IPS DF 4.7 (cell line): ENCODE data around the gene SLC9A9.

Experiments used
- DNase-seq: peaks from one replicate; pipeline ENCODE4 v3.0.0-alpha.2; 2013; ENCODE audit warnings: low spot score; ENCODE audit errors: extremely low read depth

The SLC9A9 gene

DNA sequence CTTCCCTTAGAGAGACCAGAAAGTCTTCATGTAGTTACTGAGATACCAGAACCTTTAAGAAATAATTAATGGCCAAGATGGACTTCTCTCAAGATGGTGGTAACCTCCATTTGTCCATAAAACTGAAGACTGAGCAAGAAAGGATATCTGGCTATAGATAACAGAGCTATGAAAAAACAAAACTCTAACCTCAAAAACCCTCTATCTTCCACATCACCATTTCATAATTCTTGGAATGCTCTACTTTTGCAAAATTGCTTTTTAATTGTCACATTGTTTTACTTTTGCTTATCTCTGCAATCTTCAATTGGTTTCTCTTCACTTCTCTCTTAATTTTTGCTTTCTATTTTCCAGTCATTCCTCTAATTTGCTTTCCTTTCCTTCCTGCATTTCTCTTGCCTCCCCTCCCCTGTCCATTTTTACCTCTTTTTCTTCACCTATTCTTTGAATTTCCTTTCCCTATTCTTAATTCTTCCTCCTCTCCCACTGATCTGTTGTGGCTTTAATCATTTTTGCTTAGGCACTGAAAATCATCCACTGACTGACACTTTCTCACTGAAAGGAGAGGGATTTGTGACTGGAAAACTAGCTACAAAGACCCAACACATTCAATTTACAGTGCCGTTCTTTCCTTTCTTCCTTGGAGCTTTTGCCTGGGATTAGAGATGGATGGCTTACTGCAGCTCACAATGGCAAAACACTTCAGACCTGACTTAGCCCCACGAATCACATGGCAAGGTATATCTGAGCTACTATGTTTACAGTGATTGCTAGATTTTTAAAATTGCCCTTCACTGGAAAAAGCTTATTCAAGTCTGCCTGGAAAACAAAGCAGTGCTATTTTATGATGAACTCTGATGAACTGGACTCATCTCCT lies 485.9 kb downstream of the SLC9A9 start:
- no peak for DNase-seq

DNA sequence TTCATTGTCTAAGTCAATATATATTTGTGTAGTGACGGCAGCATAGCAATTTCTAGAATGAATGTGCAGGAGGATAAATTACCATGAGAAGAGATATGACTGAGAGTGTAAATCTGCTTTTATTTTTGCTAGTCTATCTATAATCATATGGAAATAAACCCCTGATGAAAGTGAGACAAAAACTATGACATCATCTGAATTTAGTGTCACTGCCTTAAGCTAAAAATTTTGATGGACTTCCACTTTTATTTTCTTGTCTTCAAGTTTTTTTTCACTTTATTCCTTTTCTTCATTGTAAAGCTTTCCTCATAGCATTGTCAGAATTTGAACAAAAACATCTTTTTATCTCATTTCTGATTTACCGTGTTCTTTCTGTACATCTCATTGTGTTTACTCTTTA lies 486.7 kb downstream of the SLC9A9 start:
- no peak for DNase-seq

- no peak for DNase-seq
Measured at GRCh38 chr3:143360244-143360643, 488.0 kb downstream of the SLC9A9 start.

- DNase-seq: no peak
Measured at GRCh38 chr3:143358793-143359491, 489.3 kb downstream of the SLC9A9 start.

DNA sequence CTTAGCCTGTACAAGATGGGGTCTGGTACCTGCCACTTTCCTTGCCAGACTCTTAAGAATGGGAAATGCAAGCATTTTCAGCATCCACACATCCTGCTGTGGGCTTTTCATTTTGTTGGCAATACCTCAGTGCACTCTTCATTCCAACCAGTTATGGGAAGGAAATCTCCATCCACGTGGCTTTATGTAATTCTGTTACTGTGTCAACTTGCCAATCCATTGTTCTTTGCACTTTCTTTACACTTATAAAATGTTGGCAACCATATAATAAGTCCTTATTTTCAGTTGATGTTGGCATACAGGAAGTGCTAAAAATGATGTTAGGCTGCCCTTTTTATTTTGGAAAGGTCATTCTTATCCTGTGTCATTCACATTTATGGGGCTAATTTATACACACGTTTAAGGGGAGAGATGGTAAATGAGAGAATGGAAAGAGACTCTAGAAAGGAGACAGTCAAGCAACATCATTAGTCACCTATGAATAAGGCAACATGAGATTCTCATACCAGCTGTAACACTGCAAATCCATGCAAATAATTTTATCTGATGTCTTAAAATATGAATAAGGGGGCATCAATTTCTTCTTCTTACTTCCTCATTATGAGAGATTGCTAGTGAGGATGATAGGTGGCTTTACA lies 490.0 kb downstream of the SLC9A9 start:
- DNase-seq: no peak

- DNase-seq: no peak
Measured at GRCh38 chr3:143357700-143358099, 490.6 kb downstream of the SLC9A9 start.

DNA sequence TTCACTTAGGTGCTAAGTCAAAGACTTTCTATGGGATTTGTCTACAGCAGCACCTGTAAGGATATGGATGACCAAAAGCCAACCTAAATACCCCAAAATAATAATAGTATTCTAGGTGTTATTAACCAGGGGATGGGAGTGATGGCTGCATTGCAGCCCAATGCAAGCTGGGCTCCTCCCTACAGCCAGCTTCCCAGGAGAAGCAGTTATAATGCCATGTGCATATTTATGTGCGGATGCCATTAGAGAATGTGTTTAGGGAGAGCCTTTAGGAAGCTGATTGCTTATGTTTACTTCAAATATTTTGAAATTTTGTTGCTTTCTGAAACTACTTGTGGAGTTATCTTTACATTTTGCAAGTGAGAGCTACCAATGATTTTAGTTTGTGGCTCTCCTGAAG lies 491.4 kb downstream of the SLC9A9 start:
- DNase-seq: no peak

- no peak for DNase-seq
Measured at GRCh38 chr3:143354342-143354741, 493.9 kb downstream of the SLC9A9 start.

GRCh38 chr3:143352850-143353550 lies 495.3 kb downstream of the SLC9A9 start:
- DNase-seq: no peak

DNA sequence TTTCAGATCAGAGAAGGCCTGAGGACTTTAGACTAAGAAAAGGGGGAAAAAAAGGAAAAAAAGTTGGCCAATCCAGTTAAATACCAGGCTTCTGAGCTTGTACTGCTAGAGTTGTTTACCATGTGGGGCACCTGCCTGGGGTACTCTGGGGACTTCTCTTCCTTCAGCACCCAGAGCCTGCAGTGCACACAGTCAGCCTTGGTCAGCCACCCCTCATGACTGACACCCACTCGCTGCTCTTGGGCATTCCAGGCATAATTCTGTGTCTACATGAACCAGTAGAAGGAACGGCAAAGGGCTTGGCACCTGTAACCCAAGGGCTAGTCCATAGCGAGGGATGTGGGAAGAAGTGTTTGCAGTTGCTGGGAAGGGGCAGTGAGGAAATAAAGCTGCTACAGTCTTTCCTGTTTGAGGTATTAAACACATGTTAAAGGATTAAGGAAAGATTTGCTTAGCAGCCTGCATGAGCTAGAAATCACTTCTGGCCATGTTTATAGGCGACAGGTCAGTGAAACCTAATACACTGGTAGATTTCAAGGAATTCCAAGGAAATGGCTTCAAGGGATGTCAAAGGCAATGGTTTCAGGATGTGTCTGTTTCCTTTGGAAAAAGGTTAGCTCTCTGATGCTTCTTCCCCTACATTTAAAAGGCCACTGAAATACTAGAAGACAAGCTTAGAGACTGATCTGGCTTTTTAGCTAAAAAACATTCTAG lies 496.2 kb downstream of the SLC9A9 start:
- no peak for DNase-seq

DNA sequence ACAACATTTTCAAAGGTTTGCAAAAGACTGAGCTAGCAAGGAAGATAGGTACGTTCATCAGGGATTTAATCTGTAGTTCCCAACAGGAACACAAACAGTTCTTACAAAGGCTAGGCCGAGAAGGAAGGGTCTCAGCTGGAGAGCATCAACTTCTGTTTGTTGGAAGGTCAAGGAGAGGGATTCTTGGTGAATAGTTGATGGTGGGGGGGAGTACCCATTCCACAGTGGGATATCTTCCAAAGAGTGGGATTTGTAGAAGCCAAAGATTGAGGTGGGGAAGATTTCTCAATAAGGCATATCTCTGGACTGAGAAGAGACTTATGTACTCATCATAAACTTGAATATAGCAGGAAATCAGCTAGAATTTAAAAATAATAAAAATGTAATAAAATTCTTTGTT lies 496.9 kb downstream of the SLC9A9 start:
- DNase-seq: no peak

DNA sequence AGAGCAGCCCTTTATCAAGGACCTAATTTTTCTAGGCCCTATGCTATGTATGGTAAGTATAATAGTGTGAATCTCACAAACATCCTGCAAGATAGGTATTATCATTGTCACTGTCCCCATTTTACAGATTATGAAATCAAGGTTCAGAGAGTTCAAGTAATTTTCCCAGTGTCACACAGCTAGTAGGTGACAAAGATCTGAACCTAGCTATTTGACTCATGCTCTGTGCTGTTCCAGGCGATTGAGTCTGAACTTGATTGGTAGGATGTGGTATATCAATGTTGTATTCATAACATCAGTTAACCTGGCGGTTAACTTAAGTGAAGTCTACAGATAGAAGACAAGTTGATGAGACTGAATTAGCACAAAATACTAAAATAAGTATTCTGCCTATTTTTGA lies 498.8 kb downstream of the SLC9A9 start:
- no peak for DNase-seq

- DNase-seq: no peak
Measured at GRCh38 chr3:143348486-143349327, 499.6 kb downstream of the SLC9A9 start.

DNA sequence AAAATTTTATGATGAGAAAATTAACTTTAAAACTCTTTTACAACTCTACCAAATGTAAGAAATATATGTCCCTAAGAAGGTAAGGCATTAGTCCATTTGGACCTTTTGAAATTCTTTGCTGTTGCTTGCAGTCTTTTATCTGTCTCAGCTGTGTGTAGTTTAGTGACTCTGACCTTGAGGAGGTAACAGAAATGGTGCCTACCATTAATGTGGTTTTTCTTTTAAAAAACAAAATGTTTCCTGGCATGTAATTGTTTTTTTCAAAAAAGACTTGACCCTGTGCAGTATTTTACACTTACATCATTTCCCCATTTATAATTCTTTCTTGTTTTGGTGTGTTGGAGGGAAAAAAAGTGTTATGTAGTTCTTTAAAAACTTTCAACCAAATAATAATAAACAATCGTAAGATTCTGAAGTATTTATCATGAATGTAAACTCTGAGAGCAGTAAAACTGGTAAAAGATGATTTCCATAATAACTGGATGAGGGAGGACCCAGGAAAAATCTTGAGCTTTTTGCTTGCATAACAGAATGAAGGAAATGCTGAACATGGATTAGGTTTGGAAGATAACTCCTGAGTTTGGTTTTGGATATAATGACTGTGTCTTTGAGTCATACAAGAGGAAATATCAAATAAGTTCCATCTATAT lies 503.6 kb downstream of the SLC9A9 start:
- no peak for DNase-seq

DNA sequence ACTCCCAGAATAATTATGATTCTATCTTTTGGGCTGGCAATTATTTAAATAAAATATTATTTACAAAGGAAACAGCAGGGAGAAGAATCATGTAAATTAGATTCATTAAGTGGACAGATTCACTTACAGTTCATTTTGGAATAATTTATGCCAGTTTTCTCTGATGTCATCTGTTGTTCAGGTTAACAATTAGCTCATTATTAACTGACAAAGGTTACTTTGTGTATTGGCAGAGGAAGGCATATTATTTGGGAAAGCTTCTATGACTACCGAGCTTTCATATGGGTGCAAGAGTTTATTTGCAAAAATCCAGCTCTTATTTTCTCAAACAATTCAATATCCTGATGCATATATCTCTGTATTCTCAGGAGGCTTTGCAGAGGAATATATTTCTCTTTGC lies 504.3 kb downstream of the SLC9A9 start:
- DNase-seq: no peak

DNA sequence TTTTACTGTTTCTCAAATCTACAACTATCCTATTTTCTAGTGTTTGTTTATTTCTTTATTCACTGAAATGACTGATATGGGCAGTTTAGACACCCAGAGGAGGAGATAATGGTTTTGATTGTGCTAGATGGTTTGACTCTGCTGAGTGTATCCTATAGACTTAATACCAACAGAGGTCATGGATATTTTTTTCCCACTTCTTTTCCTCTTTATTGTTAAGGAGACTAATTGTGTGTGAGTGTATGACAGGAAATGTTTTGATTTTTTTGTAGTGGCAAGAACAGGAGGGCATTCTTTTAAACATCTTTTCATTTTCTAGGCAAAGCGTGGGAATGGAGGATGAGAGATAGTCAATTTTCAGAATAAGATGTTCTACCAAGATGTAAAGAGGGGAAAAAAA lies 505.2 kb downstream of the SLC9A9 start:
- DNase-seq: no peak

DNA sequence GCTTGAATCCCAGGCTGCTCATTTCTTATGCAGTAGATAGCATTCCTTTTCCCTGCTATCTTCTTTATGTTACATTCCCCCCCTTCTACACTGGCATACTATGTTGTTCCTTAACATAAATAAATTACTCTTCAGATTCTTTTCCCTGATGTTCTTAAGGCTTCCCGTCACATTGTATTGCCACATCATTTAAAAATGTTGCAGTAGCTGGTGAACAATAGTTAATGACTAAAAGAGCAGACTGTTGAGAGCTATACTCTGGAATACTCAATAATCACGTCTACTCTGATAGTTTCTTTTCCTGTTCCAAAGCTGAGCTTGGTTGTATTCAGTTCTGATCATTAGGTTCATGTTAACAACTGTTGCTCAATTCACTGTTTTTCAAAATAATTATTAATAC lies 508.8 kb downstream of the SLC9A9 start:
- DNase-seq: no peak

DNA sequence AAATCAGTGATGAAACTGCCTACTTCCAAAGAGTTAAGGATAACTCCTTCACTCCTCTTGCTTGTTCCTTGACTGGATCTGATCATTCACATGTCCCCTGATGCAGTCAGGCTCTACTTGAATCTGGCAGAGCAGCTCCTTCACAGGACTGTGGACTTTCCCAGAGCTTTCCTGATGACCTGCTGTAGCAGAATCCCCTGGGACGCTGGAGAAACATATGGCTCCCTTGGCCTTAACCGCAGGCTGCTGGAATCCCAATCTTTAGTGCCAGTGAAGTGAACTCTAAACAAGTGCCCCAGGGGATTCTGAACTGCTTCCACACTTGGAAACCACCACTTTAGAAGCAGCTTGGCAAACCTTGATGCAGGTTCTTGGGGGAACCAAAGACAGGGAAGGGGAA lies 510.9 kb downstream of the SLC9A9 start:
- DNase-seq: no peak

- DNase-seq: no peak
Measured at GRCh38 chr3:143334231-143334630, 514.0 kb downstream of the SLC9A9 start.

DNA sequence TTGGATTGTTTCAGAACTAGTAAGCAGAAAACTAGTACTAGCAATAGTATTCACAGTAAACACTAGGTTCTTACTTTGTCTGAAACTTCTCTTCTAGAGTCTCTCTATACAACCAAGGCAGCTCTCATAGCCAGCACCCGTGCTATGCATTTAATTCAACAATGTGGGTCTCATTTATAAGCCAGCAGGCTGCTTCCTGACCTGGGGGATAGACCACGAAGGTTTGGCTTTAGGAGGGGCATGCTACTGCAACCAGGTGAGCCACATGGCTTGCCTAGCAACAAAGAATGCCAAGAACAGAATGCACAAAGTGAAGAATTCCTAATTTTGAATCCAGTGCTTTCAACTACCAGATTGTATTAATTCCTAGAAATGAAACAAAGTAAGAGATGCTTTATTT lies 514.9 kb downstream of the SLC9A9 start:
- no peak for DNase-seq
